ENCODE results near the gene TMEM26. TPM values are rescaled to one million over a fixed set of nuclear protein-coding genes. Genes with fewer than 3 reads are reported as not detected.
A peak's percentile ranks its signal among the peaks of the same experiment; 100 is the strongest.

The TMEM26 gene
- total and polyA plus RNA-seq, 2 donors from 2014 or later, result 1.2 to 1.6 TPM

DNA sequence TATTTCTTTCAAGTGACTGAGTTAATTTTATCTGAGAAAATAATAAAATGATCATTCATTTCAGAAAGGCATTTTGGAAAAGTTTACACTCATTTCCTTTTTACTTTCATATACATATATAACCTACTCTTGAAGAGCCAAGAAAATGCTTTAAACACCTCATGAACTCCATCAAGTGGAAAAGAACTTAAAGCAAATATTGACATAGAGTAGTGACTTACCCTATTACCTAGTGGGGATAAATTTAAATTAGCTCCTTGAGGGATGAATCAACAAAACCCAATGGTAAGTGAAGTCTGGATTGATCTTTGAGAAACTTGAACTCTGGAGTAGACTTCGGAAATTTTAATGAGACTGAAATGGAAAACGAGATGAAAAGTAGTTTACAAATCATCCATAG, 88.6 kb downstream of the TMEM26 start:
- H3K4me3 ChIP-seq (ENCODE audit: low read length in 3 of 3), result no peak overlapping the region
- H3K27ac ChIP-seq (ENCODE audit: low read depth in 2 of 2, low read length in 2 of 2), result no peak overlapping the region
- H3K4me1 ChIP-seq (ENCODE audit: control insufficient read depth in 2 of 3, insufficient read depth in 2 of 3, low read depth in 1 of 3, low read length in 3 of 3), result no peaks in the 10 kb centered on the region
- FAIRE-seq (no peak), DNase-seq (peak in 1 of 5 donors; percentile 15)
- no peaks in the 10 kb centered on the region for H3K27me3 ChIP-seq (ENCODE audit: control insufficient read depth, insufficient read depth, low read length)
- H3K9ac ChIP-seq (ENCODE audit: low read length in 3 of 3), result no peak overlapping the region
- no peaks in the 10 kb centered on the region for H3K9me3 ChIP-seq (ENCODE audit: control insufficient read depth in 2 of 3, insufficient read depth in 1 of 3, low read length in 3 of 3)
- no peaks in the 10 kb centered on the region for H3K36me3 ChIP-seq (ENCODE audit: control insufficient read depth in 2 of 3, insufficient read depth in 3 of 3, low read length in 3 of 3)
- intact Hi-C loops (cut with DNase I), result no loop called here
- TF ChIP-seq, protein P1, sequence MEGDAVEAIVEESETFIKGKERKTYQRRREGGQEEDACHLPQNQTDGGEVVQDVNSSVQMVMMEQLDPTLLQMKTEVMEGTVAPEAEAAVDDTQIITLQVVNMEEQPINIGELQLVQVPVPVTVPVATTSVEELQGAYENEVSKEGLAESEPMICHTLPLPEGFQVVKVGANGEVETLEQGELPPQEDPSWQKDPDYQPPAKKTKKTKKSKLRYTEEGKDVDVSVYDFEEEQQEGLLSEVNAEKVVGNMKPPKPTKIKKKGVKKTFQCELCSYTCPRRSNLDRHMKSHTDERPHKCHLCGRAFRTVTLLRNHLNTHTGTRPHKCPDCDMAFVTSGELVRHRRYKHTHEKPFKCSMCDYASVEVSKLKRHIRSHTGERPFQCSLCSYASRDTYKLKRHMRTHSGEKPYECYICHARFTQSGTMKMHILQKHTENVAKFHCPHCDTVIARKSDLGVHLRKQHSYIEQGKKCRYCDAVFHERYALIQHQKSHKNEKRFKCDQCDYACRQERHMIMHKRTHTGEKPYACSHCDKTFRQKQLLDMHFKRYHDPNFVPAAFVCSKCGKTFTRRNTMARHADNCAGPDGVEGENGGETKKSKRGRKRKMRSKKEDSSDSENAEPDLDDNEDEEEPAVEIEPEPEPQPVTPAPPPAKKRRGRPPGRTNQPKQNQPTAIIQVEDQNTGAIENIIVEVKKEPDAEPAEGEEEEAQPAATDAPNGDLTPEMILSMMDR (IDR thresholded peaks at IDR 0.05; ENCODE audit: borderline replicate concordance, extremely low read depth, insufficient read depth), result no peak

DNA sequence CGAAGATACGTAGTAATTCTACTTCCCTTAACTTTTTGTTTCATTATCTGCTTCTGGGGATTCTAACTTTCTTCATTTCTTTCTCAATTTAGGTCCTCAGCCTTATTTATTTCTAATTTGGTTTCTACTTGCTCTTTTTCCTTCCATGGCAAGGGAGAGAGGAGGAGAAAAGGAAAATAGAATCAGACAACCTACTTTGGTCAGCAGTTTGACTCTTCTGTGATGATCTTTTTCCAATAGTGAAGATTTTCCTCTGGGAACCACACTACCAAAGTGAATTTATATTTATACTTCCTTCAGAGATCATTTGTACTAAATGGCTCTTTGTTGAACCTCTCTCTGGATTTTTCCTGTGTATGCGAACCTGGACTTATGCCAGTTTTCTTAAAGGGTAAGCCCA, 90.2 kb downstream of the TMEM26 start:
- H3K36me3 ChIP-seq (ENCODE audit: control insufficient read depth in 2 of 3, insufficient read depth in 3 of 3, low read length in 3 of 3), result no peaks in the 10 kb centered on the region
- no peak overlapping the region for H3K9ac ChIP-seq (ENCODE audit: low read length in 3 of 3)
- H3K9me3 ChIP-seq (ENCODE audit: control insufficient read depth in 2 of 3, insufficient read depth in 1 of 3, low read length in 3 of 3), result no peaks in the 10 kb centered on the region
- H3K27me3 ChIP-seq (ENCODE audit: control insufficient read depth, insufficient read depth, low read length), result no peaks in the 10 kb centered on the region
- H3K27ac ChIP-seq (ENCODE audit: low read depth in 2 of 2, low read length in 2 of 2), result peak overlapping the region in 1 of 2 donors; percentile 23
- DNase-seq (peak in 1 of 5 donors; percentile 13), FAIRE-seq (no peak)
- intact Hi-C loops (cut with DNase I), result no loop called here
- TF ChIP-seq, protein P1 (IDR thresholded peaks at IDR 0.05; ENCODE audit: borderline replicate concordance, extremely low read depth, insufficient read depth), result no peak
- H3K4me1 ChIP-seq (ENCODE audit: control insufficient read depth in 2 of 3, insufficient read depth in 2 of 3, low read depth in 1 of 3, low read length in 3 of 3), result no peaks in the 10 kb centered on the region
- H3K4me3 ChIP-seq (ENCODE audit: low read length in 3 of 3), result peak overlapping the region in 1 of 3 donors; percentile 23

DNA sequence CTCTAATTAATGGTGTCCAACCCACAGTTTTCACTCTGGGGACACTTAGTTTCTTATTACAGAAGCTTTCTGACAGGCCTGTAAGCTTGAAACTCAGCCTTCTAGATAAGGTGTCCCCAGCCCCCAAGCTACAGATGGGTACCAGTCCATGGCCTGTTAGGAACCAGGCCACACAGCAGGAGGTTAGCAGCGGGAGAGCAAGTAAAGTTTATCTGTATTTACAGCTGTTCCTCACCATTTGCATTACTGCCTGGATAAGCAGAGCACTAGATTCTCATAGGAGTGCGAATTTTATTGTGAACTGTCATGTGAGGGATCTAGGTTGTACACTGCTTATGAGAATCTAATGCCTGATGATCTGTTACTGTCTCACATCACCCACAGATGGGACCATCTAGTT, 93.7 kb downstream of the TMEM26 start:
- no peaks in the 10 kb centered on the region for H3K9me3 ChIP-seq (ENCODE audit: control insufficient read depth in 2 of 3, insufficient read depth in 1 of 3, low read length in 3 of 3)
- H3K4me1 ChIP-seq (ENCODE audit: control insufficient read depth in 2 of 3, insufficient read depth in 2 of 3, low read depth in 1 of 3, low read length in 3 of 3), result no peaks in the 10 kb centered on the region
- intact Hi-C loops (cut with DNase I), result no loop called here
- no peak for FAIRE-seq
- no peak overlapping the region for H3K4me3 ChIP-seq (ENCODE audit: low read length in 3 of 3)
- no peak overlapping the region for H3K27ac ChIP-seq (ENCODE audit: low read depth in 2 of 2, low read length in 2 of 2)
- TF ChIP-seq, protein P1 (IDR thresholded peaks at IDR 0.05; ENCODE audit: borderline replicate concordance, extremely low read depth, insufficient read depth), result no peak
- H3K27me3 ChIP-seq (ENCODE audit: control insufficient read depth, insufficient read depth, low read length), result no peaks in the 10 kb centered on the region
- DNase-seq, result no peak
- H3K36me3 ChIP-seq (ENCODE audit: control insufficient read depth in 2 of 3, insufficient read depth in 3 of 3, low read length in 3 of 3), result no peaks in the 10 kb centered on the region
- no peak overlapping the region for H3K9ac ChIP-seq (ENCODE audit: low read length in 3 of 3)

DNA sequence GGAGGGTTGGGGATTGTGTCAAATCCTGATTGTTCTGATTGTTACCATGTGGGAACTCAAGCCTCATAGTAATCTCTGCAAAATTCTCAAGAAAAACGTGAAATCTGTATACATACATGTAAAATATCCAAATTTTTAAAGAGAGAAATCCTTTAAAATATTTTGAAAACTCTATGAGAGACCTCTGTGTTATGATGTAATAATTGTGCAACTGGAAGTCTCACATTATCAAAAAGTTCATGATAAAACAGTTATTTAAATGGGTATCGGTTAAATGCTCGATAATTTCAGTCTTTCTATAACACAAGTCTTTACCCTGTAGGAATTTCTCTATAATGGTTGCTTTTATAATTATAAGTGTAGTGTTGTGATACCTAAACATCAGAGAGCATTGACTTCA, 95.5 kb downstream of the TMEM26 start:
- Histone ChIP-seq H3K9ac (ENCODE audit: low read length in 3 of 3) (no peak overlapping the region), H3K4me1 (ENCODE audit: control insufficient read depth in 2 of 3, insufficient read depth in 2 of 3, low read depth in 1 of 3, low read length in 3 of 3) (peaks cover 0 to 2% (median 0%) of the 10 kb centered on the region in 3 donors), H3K9me3 (ENCODE audit: control insufficient read depth in 2 of 3, insufficient read depth in 1 of 3, low read length in 3 of 3) (no peaks in the 10 kb centered on the region), H3K36me3 (ENCODE audit: control insufficient read depth in 2 of 3, insufficient read depth in 3 of 3, low read length in 3 of 3) (no peaks in the 10 kb centered on the region), H3K27me3 (ENCODE audit: control insufficient read depth, insufficient read depth, low read length) (no peaks in the 10 kb centered on the region), H3K4me3 (ENCODE audit: low read length in 3 of 3) (no peak overlapping the region), H3K27ac (ENCODE audit: low read depth in 2 of 2, low read length in 2 of 2) (no peak overlapping the region)
- TF ChIP-seq, protein P1 (IDR thresholded peaks at IDR 0.05; ENCODE audit: borderline replicate concordance, extremely low read depth, insufficient read depth), result no peak
- intact Hi-C loops (cut with DNase I), result no loop called here
- DNase-seq, result no peak
- FAIRE-seq, result no peak
